Liver (tissue), 9 donors: Measurements from ENCODE around the gene TUBB1. TPM values are rescaled to one million over a fixed set of nuclear protein-coding genes. Genes with fewer than 3 reads are reported as not detected.
"Not testable (repeated sequence)": the region's sequence is repeated elsewhere in the genome, so short reads cannot be mapped to it uniquely, and the experiment has no call there.

Experiments used
- DNase-seq: peaks from one replicate; pipeline ENCODE4 v3.0.0-alpha.2; 2017; ENCODE audit warnings: low spot score
- H3K27ac ChIP-seq, 2 donors: one replicate each; pipeline ENCODE4 v1.7.0; 2013; ENCODE audit warnings: inconsistent platforms in 2 of 2, low read length in 2 of 2, control low read depth in 1 of 2, low read depth in 1 of 2, mild to moderate bottlenecking in 1 of 2
- H3K27me3 ChIP-seq, 4 donors: one replicate each; pipeline versions ENCODE4 v1.6.1 to v1.7.0; 2013; ENCODE audit warnings: low read length in 3 of 4, inconsistent platforms in 1 of 4, mild to moderate bottlenecking in 1 of 4, moderate library complexity in 1 of 4; ENCODE audit not compliant: control insufficient read depth in 4 of 4, insufficient read depth in 4 of 4
- H3K36me3 ChIP-seq, 4 donors: one replicate each; pipeline versions ENCODE4 v1.6.1 to v1.7.0; 2013; ENCODE audit warnings: low read length in 3 of 4, mild to moderate bottlenecking in 3 of 4, low read depth in 1 of 4, moderate library complexity in 1 of 4; ENCODE audit not compliant: control insufficient read depth in 4 of 4, insufficient read depth in 3 of 4
- H3K4me1 ChIP-seq, 4 donors: one replicate each; pipeline versions ENCODE4 v1.6.1 to v1.7.0; 2013; ENCODE audit warnings: low read length in 3 of 4, mild to moderate bottlenecking in 3 of 4, moderate library complexity in 1 of 4; ENCODE audit not compliant: control insufficient read depth in 4 of 4, insufficient read depth in 4 of 4
- H3K4me3 ChIP-seq, 3 donors: one replicate each; pipeline versions ENCODE4 v1.6.1 to v1.7.0; 2013; ENCODE audit warnings: low read length in 3 of 3, control low read depth in 1 of 3, low read depth in 1 of 3, mild to moderate bottlenecking in 1 of 3
- H3K9ac ChIP-seq, 2 donors: one replicate each; pipeline ENCODE4 v1.7.0; 2013; ENCODE audit warnings: low read length in 2 of 2, mild to moderate bottlenecking in 2 of 2, moderate library complexity in 2 of 2, control low read depth in 1 of 2, low read depth in 1 of 2
- H3K9me3 ChIP-seq, 4 donors: one replicate each; pipeline versions ENCODE4 v1.6.1 to v1.7.0; 2013; ENCODE audit warnings: low read length in 3 of 4; ENCODE audit not compliant: control insufficient read depth in 4 of 4
- CTCF ChIP-seq: fragments of 150-350 bp; IDR thresholded peaks from 2 replicates; pipeline ENCODE4 v1.5.1; 2017; ENCODE audit warnings: improper control_type of control experiment, low read depth, low read length; ENCODE audit not compliant: missing input control
- EGR1 ChIP-seq, 2 donors: IDR thresholded peaks; 2 replicates each; pipeline ENCODE4 v1.6.1; 2016 to 2018; ENCODE audit warnings: antibody characterized with exemption in 2 of 2, low read depth in 2 of 2
- FOXA1 ChIP-seq: IDR thresholded peaks from 2 replicates; pipeline ENCODE4 v1.6.1; 2016; ENCODE audit warnings: antibody characterized with exemption
- FOXA2 ChIP-seq: IDR thresholded peaks from 2 replicates; pipeline ENCODE4 v1.6.1; 2016; ENCODE audit warnings: antibody characterized with exemption
- GABPA ChIP-seq, 2 donors: IDR thresholded peaks in 1 of 2; conservative IDR thresholded peaks in 1 of 2; 2 replicates each; pipeline ENCODE4 v1.6.1; 2016; ENCODE audit warnings: antibody characterized with exemption in 2 of 2, mild to moderate bottlenecking in 1 of 2, moderate library complexity in 1 of 2
- HNF4A ChIP-seq, 2 donors: conservative IDR thresholded peaks; 2 replicates each; pipeline ENCODE4 v1.6.1; 2016; ENCODE audit warnings: antibody characterized with exemption in 2 of 2, mild to moderate bottlenecking in 2 of 2
- HNF4G ChIP-seq: IDR thresholded peaks from 2 replicates; pipeline ENCODE4 v1.6.1; 2016; ENCODE audit warnings: antibody characterized with exemption
- JUND ChIP-seq, 2 donors: IDR thresholded peaks; 2 replicates each; pipeline ENCODE4 v1.6.1; 2016; ENCODE audit warnings: antibody characterized with exemption in 2 of 2
- MAX ChIP-seq: IDR thresholded peaks from 2 replicates; pipeline ENCODE4 v1.6.1; 2016; ENCODE audit warnings: antibody characterized with exemption
- NR2F2 ChIP-seq: IDR thresholded peaks from 2 replicates; pipeline ENCODE4 v1.6.1; 2016; ENCODE audit warnings: antibody characterized with exemption
- RAD21 ChIP-seq, 2 donors: IDR thresholded peaks; 2 replicates each; pipeline ENCODE4 v1.6.1; 2016; ENCODE audit warnings: antibody characterized with exemption in 2 of 2, mild to moderate bottlenecking in 2 of 2
- REST ChIP-seq: IDR thresholded peaks from 2 replicates; pipeline ENCODE4 v1.6.1; 2016; ENCODE audit warnings: antibody characterized with exemption, mild to moderate bottlenecking
- RXRA ChIP-seq, 2 donors: IDR thresholded peaks; 2 replicates each; pipeline ENCODE4 v1.6.1; 2017 to 2018; ENCODE audit warnings: antibody characterized with exemption in 2 of 2, mild to moderate bottlenecking in 1 of 2
- SP1 ChIP-seq: IDR thresholded peaks from 2 replicates; pipeline ENCODE4 v1.6.1; 2018; ENCODE audit warnings: antibody characterized with exemption, mild to moderate bottlenecking
- TAF1 ChIP-seq: conservative IDR thresholded peaks from 2 replicates; pipeline ENCODE4 v1.6.1; 2016; ENCODE audit warnings: antibody characterized with exemption, mild to moderate bottlenecking
- ZBTB33 ChIP-seq: IDR thresholded peaks from 2 replicates; pipeline ENCODE4 v1.6.1; 2016; ENCODE audit warnings: antibody characterized with exemption
- WGBS: extraction: QIAGEN DNeasy Blood & Tissue Kit; methylation state at CpG from one replicate; pipeline ENCODE4 v1.1.7; 2013; 5-methylcytosine and 5-hydroxymethylcytosine counted together
- polyA plus RNA-seq, 2 donors: library from polyadenylated mRNA; stranded (reverse) in 1 of 2; unstranded in 1 of 2; fragments of 200-250 nt in 1 of 2; fragments of >200 nt in 1 of 2; fragmentation: Nextera tagmentation in 1 of 2; extraction: Ambion mirVana in 1 of 2; gene quantifications; one replicate each; pipeline versions ENCODE4 v1.2.1 to v1.2.3, GENCODE V29; 2013 to 2015
- total RNA-seq, 2 donors: library from RNA; depleted of rRNA; stranded (reverse); fragments of >200 nt; gene quantifications; one replicate each; pipeline ENCODE4 v1.2.3, GENCODE V29; 2014
- donor health status: healthy.
- donor health status: healthy.
- donor health status: healthy.
- donor health status: healthy.
- donor health status: healthy.

The TUBB1 gene
- total and polyA plus RNA-seq, 4 donors: 0.17 to 59.5 (median 0.24) TPM

GRCh38 chr20:59040667-59041066 is 21.4 kb downstream of the TUBB1 start:
- Histone ChIP-seq H3K9ac (no peak overlapping the region), H3K4me1 (peaks cover 6 to 26% (median 21%) of the 10 kb centered on the region in 4 donors), H3K9me3 (no peaks in the 10 kb centered on the region), H3K4me3 (no peak overlapping the region), H3K27me3 (no peaks in the 10 kb centered on the region), H3K36me3 (peaks cover 8 to 24% (median 20%) of the 10 kb centered on the region in 4 donors), H3K27ac (no peak overlapping the region)
- WGBS: 81% methylated on average over 5 of the region's 5 CpGs
- TF ChIP-seq ZBTB33: no peak
- TF ChIP-seq GABPA (IDR thresholded peaks at IDR 0.05 in 1 of 2, conservative IDR thresholded peaks at IDR 0.05 in 1 of 2): no peak
- no peak for TF ChIP-seq MAX
- TF ChIP-seq TAF1: no peak
- no peak for TF ChIP-seq CTCF
- TF ChIP-seq REST: no peak
- no peak for DNase-seq

- 87% methylated on average over 16 of the region's 16 CpGs for WGBS
- H3K4me1 ChIP-seq: peaks cover 6 to 26% (median 21%) of the 10 kb centered on the region in 4 donors
- peak overlapping the region in 1 of 2 donors; percentile 48 for H3K9ac ChIP-seq
- not testable (repeated sequence) for H3K27me3 ChIP-seq, H3K9me3 ChIP-seq, DNase-seq
- H3K4me3 ChIP-seq: peak overlapping the region; percentile 76 to 93 (median 84)
- peaks cover 8 to 17% (median 12%) of the 10 kb centered on the region in 4 donors for H3K36me3 ChIP-seq
- H3K27ac ChIP-seq: peak overlapping the region in 1 of 2 donors; percentile 72
Observed at GRCh38 chr20:59041487-59041886, 22.3 kb downstream of the TUBB1 start.

- peaks cover 3 to 9% (median 8%) of the 10 kb centered on the region in 4 donors for H3K36me3 ChIP-seq
- peak within 1 kb of the TSS; percentile 48 to 63 for H3K9ac ChIP-seq
- peak; percentile 47 for DNase-seq
- H3K4me3 ChIP-seq: peak within 1 kb of the TSS; percentile 76 to 93 (median 84)
- TF ChIP-seq FOXA2: no peak
- TF ChIP-seq MAX: no peak
- no peak for TF ChIP-seq FOXA1
- TF ChIP-seq HNF4A (conservative IDR thresholded peaks at IDR 0.05): peak; percentile 15 to 51
- peak in 1 of 2 donors; percentile 28 for TF ChIP-seq RXRA (IDR thresholded peaks at IDR 0.05)
- peak; percentile 29 for TF ChIP-seq SP1
- no peak for TF ChIP-seq EGR1 (IDR thresholded peaks at IDR 0.05; ENCODE audit: low read depth in 2 of 2)
- no peak for TF ChIP-seq TAF1
- no peak for TF ChIP-seq JUND (IDR thresholded peaks at IDR 0.05)
- no peak for TF ChIP-seq CTCF
- TF ChIP-seq GABPA (IDR thresholded peaks at IDR 0.05 in 1 of 2, conservative IDR thresholded peaks at IDR 0.05 in 1 of 2): no peak
- no peak for TF ChIP-seq RAD21 (IDR thresholded peaks at IDR 0.05)
- peak; percentile 8 for TF ChIP-seq NR2F2
- no peak for TF ChIP-seq HNF4G
- WGBS: under 1% methylated on average over 50 of the region's 50 CpGs
- H3K9me3 ChIP-seq: no peaks in the 10 kb centered on the region
- peak within 1 kb of the TSS; percentile 72 to 83 for H3K27ac ChIP-seq
- no peaks in the 10 kb centered on the region for H3K27me3 ChIP-seq
- peaks cover 6 to 26% (median 21%) of the 10 kb centered on the region in 4 donors for H3K4me1 ChIP-seq
Observed at GRCh38 chr20:59042151-59042795, 23.0 kb downstream of the TUBB1 start, which contains the start of gene PRELID3B. PRELID3B (minus strand) TSS chr20:59042786; CDS start chr20:59042730, 56 bp downstream.
